Thoracic aorta (tissue), 2 donors: Measurements from ENCODE around the gene NRXN3. TPM values are rescaled to one million over a fixed set of nuclear protein-coding genes. Genes with fewer than 3 reads are reported as not detected.
"Not testable (repeated sequence)": the region's sequence is repeated elsewhere in the genome, so short reads cannot be mapped to it uniquely, and the experiment has no call there.

Source experiments
- ATAC-seq: fragments of 150-250 bp; one replicate; pipeline ENCODE4 v1.8.0; 2017; ENCODE audit warnings: low read depth; ENCODE audit not compliant: insufficient number of reproducible peaks, low FRiP score
- DNase-seq: peaks from one replicate; pipeline ENCODE4 v3.0.0-alpha.2; 2020; ENCODE audit warnings: low spot score
- H3K27ac ChIP-seq, 2 donors: fragments of 200-600 bp; sonication (generic); 1 replicate in 1 of 2; 2 replicates in 1 of 2; pipeline ENCODE4 v1.5.1; 2016; ENCODE audit warnings: mild to moderate bottlenecking in 2 of 2, moderate library complexity in 2 of 2
- H3K27me3 ChIP-seq: fragments of 200-600 bp; sonication (generic); replicated peaks from 2 replicates; pipeline ENCODE4 v1.6.0; 2016; ENCODE audit warnings: mild to moderate bottlenecking; ENCODE audit not compliant: insufficient read depth
- H3K36me3 ChIP-seq: fragments of 200-600 bp; sonication (generic); one replicate; pipeline ENCODE4 v1.5.1; 2016
- H3K4me1 ChIP-seq, 2 donors: fragments of 200-600 bp; sonication (generic); 1 replicate in 1 of 2; 2 replicates in 1 of 2; pipeline versions ENCODE4 v1.5.1 to v1.6.0; 2016; ENCODE audit warnings: low read depth in 2 of 2, mild to moderate bottlenecking in 1 of 2; ENCODE audit not compliant: control insufficient read depth in 1 of 2
- H3K4me3 ChIP-seq: fragments of 200-600 bp; sonication (generic); 2 replicates; pipeline ENCODE4 v1.5.1; 2016; ENCODE audit warnings: mild to moderate bottlenecking
- H3K9me3 ChIP-seq: fragments of 200-600 bp; sonication (generic); 2 replicates; pipeline ENCODE4 v1.5.1; 2016
- CTCF ChIP-seq: fragments of 200-600 bp; sonication (generic); IDR thresholded peaks from one replicate; pipeline ENCODE4 v1.5.1; 2019; ENCODE audit warnings: antibody characterized with exemption
- total RNA-seq, 2 donors: library from RNA; depleted of rRNA; stranded (reverse); fragments of >200 nt; gene quantifications; one replicate each; pipeline versions ENCODE4 v1.1.0 to v1.2.3, GENCODE V29; 2016

The NRXN3 gene
- total RNA-seq, 2 donors from 2014 or later, result 5.6 to 33.3 TPM

GRCh38 chr14:78530078-78530477 is 359.9 kb downstream of the NRXN3 start:
- Histone ChIP-seq H3K27me3 (no peaks in the 10 kb centered on the region), H3K27ac (no peak overlapping the region), H3K4me1 (no peaks in the 10 kb centered on the region), H3K36me3 (no peaks in the 10 kb centered on the region), H3K4me3 (no peak overlapping the region), H3K9me3 (no peaks in the 10 kb centered on the region)
- ATAC-seq (no peak), DNase-seq (no peak)
- TF ChIP-seq CTCF, result no peak

- no peak overlapping the region for H3K27ac ChIP-seq
- TF ChIP-seq CTCF, result no peak
- no peaks in the 10 kb centered on the region for H3K27me3 ChIP-seq
- H3K4me3 ChIP-seq, result no peak overlapping the region
- H3K4me1 ChIP-seq, result no peaks in the 10 kb centered on the region
- DNase-seq (no peak), ATAC-seq (no peak)
- no peaks in the 10 kb centered on the region for H3K36me3 ChIP-seq
- H3K9me3 ChIP-seq, result no peaks in the 10 kb centered on the region
Measured at GRCh38 chr14:78534141-78534540, 364.0 kb downstream of the NRXN3 start.

- no peaks in the 10 kb centered on the region for H3K36me3 ChIP-seq
- H3K4me1 ChIP-seq, result no peaks in the 10 kb centered on the region
- H3K4me3 ChIP-seq, result no peak overlapping the region
- no peak for TF ChIP-seq CTCF
- no peak overlapping the region for H3K27ac ChIP-seq
- no peaks in the 10 kb centered on the region for H3K9me3 ChIP-seq
- no peak for ATAC-seq
- H3K27me3 ChIP-seq, result no peaks in the 10 kb centered on the region
- no peak for DNase-seq
Measured at GRCh38 chr14:78535041-78535440, 364.9 kb downstream of the NRXN3 start.

- not testable (repeated sequence) for H3K27ac ChIP-seq, H3K36me3 ChIP-seq, H3K9me3 ChIP-seq, H3K4me1 ChIP-seq, H3K4me3 ChIP-seq, ATAC-seq, DNase-seq, H3K27me3 ChIP-seq
Measured at GRCh38 chr14:78541788-78542187, 371.6 kb downstream of the NRXN3 start.

- no peaks in the 10 kb centered on the region for H3K27me3 ChIP-seq
- ATAC-seq, result no peak
- TF ChIP-seq CTCF, result no peak
- no peaks in the 10 kb centered on the region for H3K36me3 ChIP-seq
- no peak overlapping the region for H3K27ac ChIP-seq
- DNase-seq, result no peak
- H3K4me3 ChIP-seq, result no peak overlapping the region
- H3K4me1 ChIP-seq, result no peaks in the 10 kb centered on the region
- H3K9me3 ChIP-seq, result no peaks in the 10 kb centered on the region
Measured at GRCh38 chr14:78543433-78543832, 373.3 kb downstream of the NRXN3 start.

- no peak overlapping the region for H3K27ac ChIP-seq
- no peak for TF ChIP-seq CTCF
- ATAC-seq, result no peak
Measured at GRCh38 chr14:78561074-78561473, 390.9 kb downstream of the NRXN3 start.

More at GRCh38 chr14:78561074-78561473, 390.9 kb downstream of the NRXN3 start:
- Histone ChIP-seq H3K4me1 (peaks cover 0 to 2% of the 10 kb centered on the region in 2 donors), H3K36me3 (no peaks in the 10 kb centered on the region), H3K27me3 (no peaks in the 10 kb centered on the region), H3K9me3 (no peaks in the 10 kb centered on the region), H3K4me3 (no peak overlapping the region)
- no peak for DNase-seq
